HepG2 (cell line): ENCODE data around the gene SLC9A8. TPM values are rescaled to one million over a fixed set of nuclear protein-coding genes. Genes with fewer than 3 reads are reported as not detected.

Experiments used
- HNRNPL ChIP-seq: fragments of 200-400 bp; formaldehyde crosslinking; IDR thresholded peaks from 2 replicates; pipeline ENCODE4 v1.6.1; 2017; ENCODE audit warnings: mild to moderate bottlenecking, low read depth, low read length
- HOXA9 ChIP-seq: sonication (generic); formaldehyde crosslinking; IDR thresholded peaks from 2 replicates; pipeline ENCODE4 v1.8.1; 2022; ENCODE audit warnings: missing genetic modification reagents, mild to moderate bottlenecking, moderate library complexity, borderline replicate concordance
- KDM5B ChIP-seq: sonication (generic); formaldehyde crosslinking; IDR thresholded peaks from 2 replicates; pipeline ENCODE4 v1.4.0; 2020; ENCODE audit warnings: missing genetic modification reagents, mild to moderate bottlenecking, borderline replicate concordance
- MTA3 ChIP-seq: sonication (generic); formaldehyde crosslinking; IDR thresholded peaks from 2 replicates; pipeline ENCODE4 v1.4.0; 2020; ENCODE audit warnings: missing genetic modification reagents
- PAF1 ChIP-seq: IDR thresholded peaks from 2 replicates; pipeline ENCODE4 v1.6.1; 2016; ENCODE audit warnings: missing genetic modification reagents, missing compliant biosample characterization
- SIN3A ChIP-seq: IDR thresholded peaks from 2 replicates; pipeline ENCODE4 v1.6.1; 2011; ENCODE audit warnings: low read depth, mild to moderate bottlenecking, control low read depth, low read length, borderline replicate concordance
- THAP11 ChIP-seq: IDR thresholded peaks from 2 replicates; pipeline ENCODE4 v1.6.1; 2016; ENCODE audit warnings: missing biosample characterization, missing genetic modification reagents
- TOE1 ChIP-seq: sonication (generic); formaldehyde crosslinking; IDR thresholded peaks from 2 replicates; pipeline ENCODE4 v1.4.0; 2020; ENCODE audit warnings: mild to moderate bottlenecking, missing genetic modification reagents
- WIZ ChIP-seq: sonication (generic); formaldehyde crosslinking; IDR thresholded peaks from 2 replicates; pipeline ENCODE4 v1.5.1; 2020; ENCODE audit warnings: mild to moderate bottlenecking, missing genetic modification reagents
- ZNF350 ChIP-seq: sonication (generic); formaldehyde crosslinking; IDR thresholded peaks from 2 replicates; pipeline ENCODE4 v1.4.0; 2020; ENCODE audit warnings: mild to moderate bottlenecking, low read depth, missing genetic modification reagents, borderline replicate concordance
- ZNF644 ChIP-seq: IDR thresholded peaks from 2 replicates; pipeline ENCODE4 v1.6.1; 2016; ENCODE audit warnings: low read depth
- ZNF782 ChIP-seq: sonication (generic); formaldehyde crosslinking; IDR thresholded peaks from 2 replicates; pipeline ENCODE4 v1.4.0; 2020; ENCODE audit warnings: missing genetic modification reagents, mild to moderate bottlenecking, borderline replicate concordance
- ZSCAN22 ChIP-seq: sonication (generic); formaldehyde crosslinking; IDR thresholded peaks from 2 replicates; pipeline ENCODE4 v1.4.0; 2020; ENCODE audit warnings: mild to moderate bottlenecking, missing genetic modification reagents
- polyA plus RNA-seq, 8 experiments: library from polyadenylated mRNA; depleted of rRNA in 3 of 8; stranded (reverse) in 7 of 8; unstranded in 1 of 8; fragments of >200 nt; fragmentation: Illumina TruSeq in 4 of 8; extraction: Trizol in 4 of 8; gene quantifications; 2 replicates each; pipeline versions ENCODE4 v1.2.1 to v1.2.3, GENCODE V29; 2011 to 2016; ENCODE audit warnings: low read depth in 4 of 8, missing spikeins in 1 of 8, mixed read lengths in 1 of 8; ENCODE audit not compliant: insufficient read depth in 1 of 8
- total RNA-seq, 5 experiments: library from RNA; depleted of rRNA; stranded (reverse); fragments of >200 nt; fragmentation: Illumina TruSeq; extraction: Trizol; gene quantifications; 2 replicates each; pipeline ENCODE4 v1.2.3, GENCODE V29; 2016; ENCODE audit warnings: low read depth in 1 of 5
- TF ChIP-seq, protein P1 (sequence below): sonication (generic); formaldehyde crosslinking; IDR thresholded peaks from 2 replicates; pipeline ENCODE4 v1.5.1; 2020; ENCODE audit warnings: missing genetic modification reagents, mild to moderate bottlenecking, borderline replicate concordance
- TF ChIP-seq, protein P2 (sequence below): sonication (generic); formaldehyde crosslinking; IDR thresholded peaks from 2 replicates; pipeline ENCODE4 v1.4.0; 2020; ENCODE audit warnings: missing genetic modification reagents
- TF ChIP-seq, protein P3 (sequence below): IDR thresholded peaks from 2 replicates; pipeline ENCODE4 v1.6.1; 2012; ENCODE audit warnings: inconsistent platforms

The SLC9A8 gene
- total and polyA plus RNA-seq, 2 of the 13 experiments (the other 11 are each of a cell fraction or from before 2014, with no cell fraction given) = 4.1 to 7.4 TPM

DNA sequence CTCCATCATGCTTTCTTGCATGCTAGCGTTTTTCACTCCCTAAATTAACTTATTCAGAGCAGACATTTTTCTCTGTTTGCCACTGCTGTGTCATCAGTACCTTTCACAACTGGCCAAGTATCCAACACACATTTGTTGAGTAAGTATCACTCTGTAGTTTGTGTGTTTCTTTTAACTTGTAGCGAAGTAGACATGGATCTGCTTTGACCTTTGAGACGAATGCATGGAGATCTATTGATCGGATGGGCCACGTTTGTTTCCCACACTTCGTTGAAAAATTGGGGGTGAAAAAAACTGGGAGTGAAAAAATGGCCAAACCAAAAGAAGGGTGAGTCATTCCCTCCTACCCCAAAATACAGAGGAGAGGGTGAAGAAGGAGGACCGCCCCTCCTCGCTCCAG lies 12.9 kb upstream of the SLC9A8 start (continued):
- TF ChIP-seq, protein P1, sequence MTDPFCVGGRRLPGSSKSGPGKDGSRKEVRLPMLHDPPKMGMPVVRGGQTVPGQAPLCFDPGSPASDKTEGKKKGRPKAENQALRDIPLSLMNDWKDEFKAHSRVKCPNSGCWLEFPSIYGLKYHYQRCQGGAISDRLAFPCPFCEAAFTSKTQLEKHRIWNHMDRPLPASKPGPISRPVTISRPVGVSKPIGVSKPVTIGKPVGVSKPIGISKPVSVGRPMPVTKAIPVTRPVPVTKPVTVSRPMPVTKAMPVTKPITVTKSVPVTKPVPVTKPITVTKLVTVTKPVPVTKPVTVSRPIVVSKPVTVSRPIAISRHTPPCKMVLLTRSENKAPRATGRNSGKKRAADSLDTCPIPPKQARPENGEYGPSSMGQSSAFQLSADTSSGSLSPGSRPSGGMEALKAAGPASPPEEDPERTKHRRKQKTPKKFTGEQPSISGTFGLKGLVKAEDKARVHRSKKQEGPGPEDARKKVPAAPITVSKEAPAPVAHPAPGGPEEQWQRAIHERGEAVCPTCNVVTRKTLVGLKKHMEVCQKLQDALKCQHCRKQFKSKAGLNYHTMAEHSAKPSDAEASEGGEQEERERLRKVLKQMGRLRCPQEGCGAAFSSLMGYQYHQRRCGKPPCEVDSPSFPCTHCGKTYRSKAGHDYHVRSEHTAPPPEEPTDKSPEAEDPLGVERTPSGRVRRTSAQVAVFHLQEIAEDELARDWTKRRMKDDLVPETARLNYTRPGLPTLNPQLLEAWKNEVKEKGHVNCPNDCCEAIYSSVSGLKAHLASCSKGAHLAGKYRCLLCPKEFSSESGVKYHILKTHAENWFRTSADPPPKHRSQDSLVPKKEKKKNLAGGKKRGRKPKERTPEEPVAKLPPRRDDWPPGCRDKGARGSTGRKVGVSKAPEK = no peak
- no peak for TF ChIP-seq MTA3 (CRISPR knock-in tag)
- no peak for TF ChIP-seq PAF1 (CRISPR knock-in tag)
- TF ChIP-seq ZNF644 (CRISPR knock-in tag) = peak; percentile 95
- TF ChIP-seq, protein P2, sequence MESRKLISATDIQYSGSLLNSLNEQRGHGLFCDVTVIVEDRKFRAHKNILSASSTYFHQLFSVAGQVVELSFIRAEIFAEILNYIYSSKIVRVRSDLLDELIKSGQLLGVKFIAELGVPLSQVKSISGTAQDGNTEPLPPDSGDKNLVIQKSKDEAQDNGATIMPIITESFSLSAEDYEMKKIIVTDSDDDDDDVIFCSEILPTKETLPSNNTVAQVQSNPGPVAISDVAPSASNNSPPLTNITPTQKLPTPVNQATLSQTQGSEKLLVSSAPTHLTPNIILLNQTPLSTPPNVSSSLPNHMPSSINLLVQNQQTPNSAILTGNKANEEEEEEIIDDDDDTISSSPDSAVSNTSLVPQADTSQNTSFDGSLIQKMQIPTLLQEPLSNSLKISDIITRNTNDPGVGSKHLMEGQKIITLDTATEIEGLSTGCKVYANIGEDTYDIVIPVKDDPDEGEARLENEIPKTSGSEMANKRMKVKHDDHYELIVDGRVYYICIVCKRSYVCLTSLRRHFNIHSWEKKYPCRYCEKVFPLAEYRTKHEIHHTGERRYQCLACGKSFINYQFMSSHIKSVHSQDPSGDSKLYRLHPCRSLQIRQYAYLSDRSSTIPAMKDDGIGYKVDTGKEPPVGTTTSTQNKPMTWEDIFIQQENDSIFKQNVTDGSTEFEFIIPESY (CRISPR knock-in tag) = 0 out of 2 replicates have a peak, but pooled peaks have one; percentile 24
- TF ChIP-seq HOXA9 (CRISPR knock-in tag) = no peak
- TF ChIP-seq KDM5B = no peak
- TF ChIP-seq SIN3A = no peak
- no peak for TF ChIP-seq TOE1 (CRISPR knock-in tag)
- no peak for TF ChIP-seq WIZ (CRISPR knock-in tag)
- TF ChIP-seq, protein P3, sequence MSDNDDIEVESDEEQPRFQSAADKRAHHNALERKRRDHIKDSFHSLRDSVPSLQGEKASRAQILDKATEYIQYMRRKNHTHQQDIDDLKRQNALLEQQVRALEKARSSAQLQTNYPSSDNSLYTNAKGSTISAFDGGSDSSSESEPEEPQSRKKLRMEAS = peak; percentile 69; the same call in 1 of the 2 replicates
- no peak for TF ChIP-seq HNRNPL
- no peak for TF ChIP-seq ZSCAN22 (CRISPR knock-in tag)
- TF ChIP-seq ZNF782 (CRISPR knock-in tag) = no peak
- TF ChIP-seq ZNF350 = no peak
- peak; percentile 62 for TF ChIP-seq THAP11 (CRISPR knock-in tag)
